H9 (cell line): ENCODE data around the gene ERP44. TPM values are rescaled to one million over a fixed set of nuclear protein-coding genes. Genes with fewer than 3 reads are reported as not detected.

Experiments used
- DNase-seq: peaks from one replicate; pipeline ENCODE4 v3.0.0-alpha.2; 2017
- H2AFZ ChIP-seq: one replicate; pipeline ENCODE4 v1.6.1; 2013; ENCODE audit warnings: mild to moderate bottlenecking, low read length, control low read depth, moderate library complexity
- H2AK5ac ChIP-seq: 2 replicates; pipeline ENCODE4 v1.6.1; 2013; ENCODE audit warnings: low read length, control low read depth, mixed read lengths; ENCODE audit not compliant: insufficient read length
- H2BK120ac ChIP-seq: one replicate; pipeline ENCODE4 v1.6.1; 2013; ENCODE audit warnings: low read depth, mild to moderate bottlenecking, low read length, control low read depth, inconsistent platforms; ENCODE audit not compliant: poor library complexity, severe bottlenecking
- H2BK12ac ChIP-seq: 2 replicates; pipeline ENCODE4 v1.6.1; 2013; ENCODE audit warnings: low read length, control low read depth, mixed read lengths, low read depth; ENCODE audit not compliant: insufficient read length
- H2BK15ac ChIP-seq: 2 replicates; pipeline ENCODE4 v1.6.1; 2013; ENCODE audit warnings: low read depth, low read length, control low read depth
- H2BK20ac ChIP-seq: one replicate; pipeline ENCODE4 v1.6.1; 2013; ENCODE audit warnings: low read depth, mild to moderate bottlenecking, low read length, control low read depth, inconsistent platforms; ENCODE audit not compliant: poor library complexity, severe bottlenecking
- H2BK5ac ChIP-seq: 2 replicates; pipeline ENCODE4 v1.6.1; 2013; ENCODE audit warnings: low read length, control low read depth, mixed read lengths; ENCODE audit not compliant: insufficient read length
- H3K14ac ChIP-seq: 2 replicates; pipeline ENCODE4 v1.6.1; 2013; ENCODE audit warnings: low read length, control low read depth; ENCODE audit not compliant: insufficient read depth
- H3K18ac ChIP-seq: 2 replicates; pipeline ENCODE4 v1.6.1; 2013; ENCODE audit warnings: low read depth, mild to moderate bottlenecking, mixed read lengths, low read length, control low read depth; ENCODE audit not compliant: insufficient read length
- H3K23ac ChIP-seq: 2 replicates; pipeline ENCODE4 v1.6.1; 2013; ENCODE audit warnings: low read length, control low read depth, mixed read lengths, low read depth; ENCODE audit not compliant: insufficient read length
- H3K23me2 ChIP-seq: 2 replicates; pipeline ENCODE4 v1.6.1; 2013; ENCODE audit warnings: low read depth, mild to moderate bottlenecking, mixed read lengths, low read length, control low read depth; ENCODE audit not compliant: insufficient read length, poor library complexity, severe bottlenecking
- H3K27ac ChIP-seq: 2 replicates; pipeline ENCODE4 v1.5.1; 2013; ENCODE audit warnings: low read length, control low read depth, mixed read lengths, low read depth; ENCODE audit not compliant: insufficient read length
- H3K27me3 ChIP-seq: 2 replicates; pipeline ENCODE4 v1.6.1; 2013; ENCODE audit warnings: low read length, control low read depth, inconsistent platforms; ENCODE audit not compliant: insufficient read depth
- H3K4ac ChIP-seq: 2 replicates; pipeline ENCODE4 v1.6.1; 2013; ENCODE audit warnings: low read depth, mild to moderate bottlenecking, control low read depth, inconsistent platforms, low read length, moderate library complexity
- H3K4me1 ChIP-seq: 2 replicates; pipeline ENCODE4 v1.6.1; 2013; ENCODE audit warnings: low read length, control low read depth, inconsistent platforms; ENCODE audit not compliant: insufficient read depth
- H3K4me2 ChIP-seq: 2 replicates; pipeline ENCODE4 v1.6.1; 2013; ENCODE audit warnings: low read length, control low read depth, mixed read lengths; ENCODE audit not compliant: insufficient read length, insufficient read depth
- H3K56ac ChIP-seq: 2 replicates; pipeline ENCODE4 v1.6.1; 2013; ENCODE audit warnings: low read depth, mild to moderate bottlenecking, mixed read lengths, low read length, control low read depth; ENCODE audit not compliant: insufficient read length
- H3K79me1 ChIP-seq: 2 replicates; pipeline ENCODE4 v1.6.1; 2013; ENCODE audit warnings: low read depth, mild to moderate bottlenecking, moderate library complexity, low read length, control low read depth, inconsistent platforms; ENCODE audit not compliant: insufficient read depth, poor library complexity, severe bottlenecking
- H3K79me2 ChIP-seq: 2 replicates; pipeline ENCODE4 v1.6.1; 2013; ENCODE audit warnings: low read length, control low read depth, inconsistent platforms; ENCODE audit not compliant: insufficient read depth
- H3K9ac ChIP-seq: 2 replicates; pipeline ENCODE4 v1.6.1; 2013; ENCODE audit warnings: low read length, control low read depth, mixed read lengths; ENCODE audit not compliant: insufficient read length; ENCODE audit errors: extremely low read depth
- H3K9me3 ChIP-seq: one replicate; pipeline ENCODE4 v1.6.1; 2013; ENCODE audit warnings: low read depth, low read length, inconsistent platforms; ENCODE audit not compliant: control insufficient read depth
- H3T11ph ChIP-seq: one replicate; pipeline ENCODE4 v1.6.1; 2013; ENCODE audit warnings: mild to moderate bottlenecking, low read length, control low read depth, inconsistent platforms
- H4K20me1 ChIP-seq: one replicate; pipeline ENCODE4 v1.6.1; 2013; ENCODE audit not compliant: control insufficient read depth, insufficient read length, insufficient read depth
- H4K5ac ChIP-seq: 2 replicates; pipeline ENCODE4 v1.6.1; 2013; ENCODE audit warnings: low read depth, mild to moderate bottlenecking, mixed read lengths, low read length, control low read depth; ENCODE audit not compliant: insufficient read length
- H4K8ac ChIP-seq: replicated peaks from 2 replicates; pipeline ENCODE4 v1.6.1; 2013; ENCODE audit warnings: low read length, control low read depth, mixed read lengths, low read depth; ENCODE audit not compliant: insufficient read length
- H4K91ac ChIP-seq: 2 replicates; pipeline ENCODE4 v1.6.1; 2013; ENCODE audit warnings: low read depth, mild to moderate bottlenecking, moderate library complexity, mixed read lengths, low read length, control low read depth; ENCODE audit not compliant: insufficient read length
- H3K27ac Mint-ChIP-seq, 3 experiments: 2 replicates in 2 of 3; 3 replicates in 1 of 3; pipeline ENCODE4 v1.8.0; 2020 to 2021; ENCODE audit warnings: mixed read lengths in 3 of 3, mild to moderate bottlenecking in 1 of 3, moderate library complexity in 1 of 3
- H3K27me3 Mint-ChIP-seq: 2 replicates; pipeline ENCODE4 v1.8.0; 2021; ENCODE audit warnings: low read depth, mild to moderate bottlenecking, moderate library complexity, mixed read lengths
- H3K36me3 Mint-ChIP-seq, 3 experiments: 2 replicates in 2 of 3; 3 replicates in 1 of 3; pipeline ENCODE4 v1.8.0; 2020 to 2021; ENCODE audit warnings: low read depth in 3 of 3, mixed read lengths in 3 of 3; ENCODE audit not compliant: insufficient read depth in 1 of 3
- H3K4me1 Mint-ChIP-seq, 2 experiments: 2 replicates each; pipeline ENCODE4 v1.8.0; 2020; ENCODE audit warnings: mixed read lengths in 2 of 2
- H3K4me3 Mint-ChIP-seq, 2 experiments: 2 replicates in 1 of 2; 3 replicates in 1 of 2; pipeline ENCODE4 v1.8.0; 2020 to 2021; ENCODE audit warnings: mild to moderate bottlenecking in 2 of 2, mixed read lengths in 2 of 2, moderate library complexity in 1 of 2
- H3K9me3 Mint-ChIP-seq, 2 experiments: 2 replicates in 1 of 2; 3 replicates in 1 of 2; pipeline ENCODE4 v1.8.0; 2020; ENCODE audit warnings: mild to moderate bottlenecking in 2 of 2, mixed read lengths in 2 of 2, moderate library complexity in 1 of 2
- CTCF ChIP-seq: fragments of 200-600 bp; sonication (generic); conservative IDR thresholded peaks from 3 replicates; pipeline ENCODE4 v1.8.0; 2021; ENCODE audit warnings: antibody characterized with exemption, mild to moderate bottlenecking
- total RNA-seq: library from RNA; stranded (reverse); gene quantifications from 2 replicates; pipeline ENCODE4 v1.2.1, GENCODE V29; 2021

Gene ERP44
- total RNA-seq, 1 experiment from 2014 or later = 15.4 TPM

- Histone ChIP-seq H2AK5ac (no peak overlapping the region), H4K20me1 (no peaks in the 10 kb centered on the region), H3K27me3 (no peaks in the 10 kb centered on the region; the same call in 1 of the 2 replicates), H3K18ac (no peak overlapping the region), H3K9ac (no peak overlapping the region), H3K4ac (no peak overlapping the region), H3K79me1 (no peaks in the 10 kb centered on the region), H2BK120ac (no peak overlapping the region), H3K4me1 (no peaks in the 10 kb centered on the region), H3K4me2 (no peak overlapping the region), H3K23me2 (no peaks in the 10 kb centered on the region), H3K56ac (no peak overlapping the region), H3K23ac (no peak overlapping the region), H3T11ph (no peak overlapping the region), H4K91ac (no peak overlapping the region), H3K27ac (no peak overlapping the region), H2BK15ac (no peak overlapping the region), H2BK12ac (no peak overlapping the region), H3K14ac (no peak overlapping the region), H4K5ac (no peak overlapping the region), H2BK5ac (no peak overlapping the region), H2AFZ (no peak overlapping the region), H4K8ac (no peak overlapping the region), H3K9me3 (no peaks in the 10 kb centered on the region), H2BK20ac (no peak overlapping the region), H3K79me2 (no peaks in the 10 kb centered on the region)
- Mint-ChIP-seq H3K27me3 (no peaks in the 10 kb centered on the region), H3K36me3 (peaks cover 0 to 8% (median 5%) of the 10 kb centered on the region in 3 experiments; a peak in 3 of 7 replicates), H3K4me3 (no peak overlapping the region), H3K9me3 (no peaks in the 10 kb centered on the region), H3K27ac (peak overlapping the region in 1 of 3 experiments; percentile 65; a peak in 1 of 7 replicates), H3K4me1 (peaks cover 0 to 3% of the 10 kb centered on the region in 2 experiments; a peak in 2 of 4 replicates)
- TF ChIP-seq CTCF = no peak
- DNase-seq = no peak
Measured at GRCh38 chr9:100129772-100130171, 31.0 kb upstream of the ERP44 start.
